Nephron (organoid): ENCODE measurements around the gene TRIM46.

ENCODE experiments used
- H3K27ac Mint-ChIP-seq, 3 experiments: 2 replicates each; pipeline ENCODE4 v1.8.0; 2020; ENCODE audit warnings: mixed read lengths in 3 of 3, mild to moderate bottlenecking in 2 of 3, moderate library complexity in 1 of 3
- H3K27me3 Mint-ChIP-seq: 2 replicates; pipeline ENCODE4 v1.8.0; 2021; ENCODE audit warnings: low read depth, mild to moderate bottlenecking, moderate library complexity, mixed read lengths
- H3K36me3 Mint-ChIP-seq: 2 replicates; pipeline ENCODE4 v1.8.0; 2020; ENCODE audit warnings: low read depth, mixed read lengths
- H3K4me1 Mint-ChIP-seq: 2 replicates; pipeline ENCODE4 v1.8.0; 2020; ENCODE audit warnings: mixed read lengths
- H3K4me3 Mint-ChIP-seq, 3 experiments: 2 replicates each; pipeline ENCODE4 v1.8.0; 2020; ENCODE audit warnings: mild to moderate bottlenecking in 3 of 3, mixed read lengths in 3 of 3, moderate library complexity in 2 of 3
- H3K9me3 Mint-ChIP-seq: 2 replicates; pipeline ENCODE4 v1.8.0; 2020; ENCODE audit warnings: mixed read lengths
- CTCF ChIP-seq, 3 experiments: fragments of 200-600 bp; sonication (generic); IDR thresholded peaks; one replicate each; pipeline ENCODE4 v1.5.0; 2021; ENCODE audit warnings: antibody characterized with exemption in 3 of 3; ENCODE audit not compliant: unreplicated experiment in 3 of 3

TRIM46 gene

GRCh38 chr1:155205969-155206593 lies 32.4 kb downstream of the TRIM46 start:
- no peaks in the 10 kb centered on the region for H3K9me3 Mint-ChIP-seq
- peaks cover 27% of the 10 kb centered on the region for H3K4me1 Mint-ChIP-seq
- peaks cover 4% of the 10 kb centered on the region for H3K36me3 Mint-ChIP-seq
- peak overlapping the region in 1 of 3 experiments; percentile 31 for H3K27ac Mint-ChIP-seq
- peaks cover 3% of the 10 kb centered on the region for H3K27me3 Mint-ChIP-seq
- H3K4me3 Mint-ChIP-seq = peak overlapping the region; percentile 13 to 54 (median 23)
- TF ChIP-seq CTCF (IDR thresholded peaks at IDR 0.05; ENCODE audit: unreplicated experiment in 3 of 3) = no peak

- Mint-ChIP-seq H3K36me3 (peaks cover 4% of the 10 kb centered on the region), H3K4me1 (peaks cover 27% of the 10 kb centered on the region), H3K4me3 (peak overlapping the region; percentile 84 to 96 (median 90)), H3K9me3 (no peaks in the 10 kb centered on the region), H3K27ac (peak overlapping the region; percentile 94 to 99 (median 98)), H3K27me3 (peaks cover 3% of the 10 kb centered on the region)
- TF ChIP-seq CTCF (IDR thresholded peaks at IDR 0.05; ENCODE audit: unreplicated experiment in 3 of 3) = peak; percentile 74 to 85 (median 78)
Observed at GRCh38 chr1:155206891-155207805, 33.5 kb downstream of the TRIM46 start.

- H3K36me3 Mint-ChIP-seq = peaks cover 4% of the 10 kb centered on the region
- H3K9me3 Mint-ChIP-seq = no peaks in the 10 kb centered on the region
- no peak for TF ChIP-seq CTCF (IDR thresholded peaks at IDR 0.05; ENCODE audit: unreplicated experiment in 3 of 3)
- H3K27me3 Mint-ChIP-seq = peaks cover 3% of the 10 kb centered on the region
- peak within 1 kb of the TSS; percentile 90 to 96 (median 91) for H3K4me3 Mint-ChIP-seq
- peaks cover 27% of the 10 kb centered on the region for H3K4me1 Mint-ChIP-seq
- peak within 1 kb of the TSS; percentile 97 to 99 (median 98) for H3K27ac Mint-ChIP-seq
Observed at GRCh38 chr1:155207806-155208540, 34.3 kb downstream of the TRIM46 start, which contains the start of gene THBS3. Gene THBS3 (minus strand): TSS chr1:155207897. CDS start chr1:155207876, 21 bp downstream.

GRCh38 chr1:155208541-155209311 lies 35.1 kb downstream of the TRIM46 start, which contains the start of gene MTX1:
Gene MTX1 (plus strand): TSS chr1:155208695. CDS start chr1:155208805, 110 bp downstream.
- Mint-ChIP-seq H3K4me1 (peaks cover 27% of the 10 kb centered on the region), H3K27ac (peak within 1 kb of the TSS; percentile 97 to 99 (median 98)), H3K9me3 (no peaks in the 10 kb centered on the region), H3K27me3 (no peaks in the 10 kb centered on the region), H3K36me3 (peaks cover 4% of the 10 kb centered on the region), H3K4me3 (peak within 1 kb of the TSS; percentile 90 to 96 (median 91))
- no peak for TF ChIP-seq CTCF (IDR thresholded peaks at IDR 0.05; ENCODE audit: unreplicated experiment in 3 of 3)

GRCh38 chr1:155209312-155209721 lies 35.7 kb downstream of the TRIM46 start:
- H3K36me3 Mint-ChIP-seq = peaks cover 4% of the 10 kb centered on the region
- peak overlapping the region; percentile 62 to 91 (median 90) for H3K27ac Mint-ChIP-seq
- H3K4me3 Mint-ChIP-seq = peak overlapping the region; percentile 87 to 91 (median 90)
- peaks cover 27% of the 10 kb centered on the region for H3K4me1 Mint-ChIP-seq
- H3K27me3 Mint-ChIP-seq = no peaks in the 10 kb centered on the region
- no peaks in the 10 kb centered on the region for H3K9me3 Mint-ChIP-seq
- no peak for TF ChIP-seq CTCF (IDR thresholded peaks at IDR 0.05; ENCODE audit: unreplicated experiment in 3 of 3)
